Endothelial cell of umbilical vein (primary cell): ENCODE data around the gene SFXN3. TPM values are rescaled to one million over a fixed set of nuclear protein-coding genes. Genes with fewer than 3 reads are reported as not detected.

Source experiments
- BruUV-seq: library from RNA; stranded (reverse); fragments of 400-500 nt; replicated peaks from 2 replicates; lab custom pipeline; 2021; lab: Mats Ljungman, UMichigan
- CTCF ChIA-PET: fragments of 300-600, 350-600 bp; sonication (Branson Sonifier 250); formaldehyde crosslinking; loops from one replicate; lab custom pipeline; 2021; ENCODE audit warnings: antibody characterized with exemption, inconsistent platforms; lab: Charles Lee
- POLR2A ChIA-PET: fragments of 300-600, 350-600 bp; sonication (Branson Sonifier 250); formaldehyde crosslinking; loops from one replicate; lab custom pipeline; 2021; ENCODE audit warnings: antibody characterized with exemption, inconsistent platforms; lab: Charles Lee
- DNase-seq: peaks from one replicate; pipeline ENCODE4 v3.0.0-alpha.2; 2011; ENCODE audit warnings: low read depth, low spot score
- FAIRE-seq: peaks from 2 replicates; lab custom pipeline; 2011; peaks lifted over from hg19 to GRCh38; lab: Jason Lieb, UNC
- H2AFZ ChIP-seq: 2 replicates; pipeline ENCODE4 v1.6.0; 2012; ENCODE audit warnings: low read depth, low read length, control low read depth, inconsistent platforms
- H3K27ac ChIP-seq: 2 replicates; pipeline ENCODE4 v1.5.1; 2011; ENCODE audit warnings: low read depth, mild to moderate bottlenecking, control low read depth, low read length, moderate library complexity; ENCODE audit not compliant: insufficient read depth
- H3K27me3 ChIP-seq, 2 experiments: 2 replicates each; pipeline versions ENCODE4 v1.6.0 to v1.6.1; 2011; ENCODE audit warnings: low read length in 2 of 2, mixed read lengths in 1 of 2; ENCODE audit not compliant: control insufficient read depth in 2 of 2, insufficient read depth in 2 of 2
- H3K36me3 ChIP-seq, 2 experiments: 2 replicates in 1 of 2; 3 replicates in 1 of 2; pipeline ENCODE4 v1.5.1; 2011; ENCODE audit warnings: low read length in 2 of 2, mild to moderate bottlenecking in 1 of 2, moderate library complexity in 1 of 2; ENCODE audit not compliant: control insufficient read depth in 2 of 2, insufficient read depth in 2 of 2; ENCODE audit errors: extremely low read depth in 1 of 2
- H3K4me1 ChIP-seq: 3 replicates; pipeline ENCODE4 v1.5.1; 2011; ENCODE audit warnings: mild to moderate bottlenecking, low read length; ENCODE audit not compliant: control insufficient read depth, insufficient read depth; ENCODE audit errors: extremely low read depth
- H3K4me2 ChIP-seq: 2 replicates; pipeline ENCODE4 v1.6.1; 2011; ENCODE audit warnings: low read length, control low read depth, mixed read lengths; ENCODE audit not compliant: insufficient read depth
- H3K4me3 ChIP-seq, 3 experiments: fragments of 200-600 bp in 1 of 3; sonication (generic), shearing (Covaris generic) in 1 of 3; replicated peaks in 1 of 3; 2 replicates each; pipeline ENCODE4 v1.5.1; 2011 to 2016; ENCODE audit warnings: control low read depth in 3 of 3, low read length in 3 of 3, mild to moderate bottlenecking in 2 of 3, inconsistent platforms in 1 of 3, low read depth in 1 of 3, moderate library complexity in 1 of 3; ENCODE audit not compliant: insufficient read depth in 1 of 3
- H3K79me2 ChIP-seq: 2 replicates; pipeline ENCODE4 v1.6.0; 2012; ENCODE audit warnings: low read length, inconsistent platforms; ENCODE audit not compliant: control insufficient read depth, insufficient read depth
- H3K9ac ChIP-seq: replicated peaks from 2 replicates; pipeline ENCODE3; 2011; ENCODE audit warnings: low read length, control low read depth; ENCODE audit not compliant: insufficient read depth; ENCODE audit errors: extremely low read depth
- H3K9me1 ChIP-seq: replicated peaks from 3 replicates; pipeline ENCODE4 v1.6.0; 2011; ENCODE audit warnings: mild to moderate bottlenecking, low read length; ENCODE audit not compliant: control insufficient read depth, insufficient read depth; ENCODE audit errors: extremely low read depth
- H3K9me3 ChIP-seq: replicated peaks from 2 replicates; pipeline ENCODE4 v1.5.1; 2012; ENCODE audit warnings: low read length, inconsistent platforms; ENCODE audit not compliant: control insufficient read depth, insufficient read depth
- H4K20me1 ChIP-seq: replicated peaks from 2 replicates; pipeline ENCODE3; 2011; ENCODE audit warnings: mild to moderate bottlenecking, low read length; ENCODE audit not compliant: control insufficient read depth, insufficient read depth; ENCODE audit errors: extremely low read depth
- EZH2 ChIP-seq: IDR thresholded peaks from 2 replicates; pipeline ENCODE4 v1.6.1; 2012; ENCODE audit warnings: borderline replicate concordance, low read depth, mild to moderate bottlenecking, moderate library complexity, low read length, inconsistent platforms; ENCODE audit not compliant: severe bottlenecking
- FOS ChIP-seq: IDR thresholded peaks from 2 replicates; pipeline ENCODE4 v1.6.1; 2011; ENCODE audit warnings: mild to moderate bottlenecking, low read length, moderate library complexity, borderline replicate concordance; ENCODE audit not compliant: insufficient read depth
- GATA2 ChIP-seq: IDR thresholded peaks from 2 replicates; pipeline ENCODE4 v1.7.0; 2011; ENCODE audit warnings: low read depth, mild to moderate bottlenecking, moderate library complexity, mixed read lengths, low read length; ENCODE audit not compliant: insufficient read length, insufficient read depth
- JUN ChIP-seq: IDR thresholded peaks from 2 replicates; pipeline ENCODE4 v1.6.1; 2011; ENCODE audit warnings: borderline replicate concordance, low read depth; ENCODE audit not compliant: insufficient read length, insufficient read depth
- MYC ChIP-seq: IDR thresholded peaks from one replicate; pipeline ENCODE4 v1.6.1; 2011; ENCODE audit warnings: mild to moderate bottlenecking, low read depth, low read length
- POLR2A ChIP-seq: IDR thresholded peaks from 2 replicates; pipeline ENCODE4 v1.6.1; 2012; ENCODE audit warnings: low read depth, mild to moderate bottlenecking, control low read depth, low read length
- POLR2AphosphoS5 ChIP-seq: IDR thresholded peaks from 2 replicates; pipeline ENCODE4 v1.6.1; 2012; ENCODE audit warnings: low read depth, mild to moderate bottlenecking, control low read depth, low read length, moderate library complexity; ENCODE audit not compliant: insufficient read depth
- dilution Hi-C: fragments of 300-500 bp; cut with MboI; formaldehyde crosslinking; loops from one replicate; pipeline ENCODE4 v1.15.0; 2019; ENCODE audit warnings: low sequenced_read_pairs; ENCODE audit not compliant: extremely low pct_ligation_motif_present
- intact Hi-C: fragments of 100-400 bp; cut with micrococcal nuclease; formaldehyde crosslinking; loops from one replicate; pipeline ENCODE4 v1.10.0; 2022
- polyA plus RNA-seq, 4 experiments: library from polyadenylated mRNA; depleted of rRNA in 3 of 4; stranded (reverse) in 3 of 4; unstranded in 1 of 4; fragments of >200 nt; gene quantifications; 2 replicates each; pipeline versions ENCODE4 v1.2.1 to v1.2.3, GENCODE V29; 2011 to 2012; ENCODE audit warnings: missing spikeins in 1 of 4
- total RNA-seq: library from RNA; stranded (reverse); gene quantifications from 2 replicates; pipeline ENCODE4 v1.2.3, GENCODE V29; 2021
- TF ChIP-seq, protein P1 (sequence below), 2 donors: IDR thresholded peaks; 1 replicate in 1 of 2; 2 replicates in 1 of 2; pipeline ENCODE4 v1.5.1; 2011; ENCODE audit warnings: low read length in 2 of 2, mild to moderate bottlenecking in 2 of 2, moderate library complexity in 2 of 2, control low read depth in 1 of 2, inconsistent platforms in 1 of 2, low read depth in 1 of 2; ENCODE audit not compliant: insufficient read depth in 1 of 2; ENCODE audit errors: extremely low read depth in 1 of 2
- TF ChIP-seq, protein P2 (sequence below): IDR thresholded peaks from 2 replicates; pipeline ENCODE4 v1.6.1; 2011; ENCODE audit not compliant: insufficient read depth, insufficient read length

The SFXN3 gene
- total and polyA plus RNA-seq, 2 donors (not counting 3 experiments of a cell fraction or from before 2014, with no cell fraction given): 83.1 to 117 TPM

DNA sequence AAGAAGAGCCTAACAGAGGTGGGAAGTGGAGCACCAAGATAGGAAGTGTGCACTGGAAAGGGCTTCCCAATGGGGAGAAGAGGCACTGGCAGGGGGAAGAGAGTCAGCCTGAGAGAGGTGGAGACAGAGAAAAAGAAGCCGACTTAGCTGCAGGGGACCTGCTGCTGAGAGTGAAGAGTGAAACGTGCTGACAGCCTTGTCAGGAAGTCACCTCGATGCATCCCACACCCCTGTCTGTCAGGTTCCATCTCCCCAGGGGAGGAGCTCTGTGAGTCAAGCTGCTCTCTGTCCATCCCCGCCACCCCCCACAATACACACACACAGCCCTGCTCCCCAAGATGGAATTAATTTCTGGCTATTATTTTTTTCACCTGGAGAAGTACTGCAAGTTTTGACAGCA lies 44.7 kb downstream of the SFXN3 start:
- ChIA-PET POLR2A (no interaction called here), CTCF (interaction anchor here (0.8 to 3.8 kb wide), 8 partner anchors 8 to 86 kb away, joined by 4 to 27 read pairs (median 5); no protein-coding TSS in a partner anchor)
- H3K79me2 ChIP-seq: no peaks in the 10 kb centered on the region
- H3K4me1 ChIP-seq: no peaks in the 10 kb centered on the region
- BruUV-seq: no TSS peak
- dilution Hi-C loops: no loop called here
- no peak overlapping the region for H3K27ac ChIP-seq
- no peak overlapping the region for H2AFZ ChIP-seq
- TF ChIP-seq FOS (no peak), POLR2AphosphoS5 (no peak), MYC (no peak), GATA2 (no peak), JUN (no peak), POLR2A (no peak), EZH2 (no peak)
- TF ChIP-seq, protein P1, sequence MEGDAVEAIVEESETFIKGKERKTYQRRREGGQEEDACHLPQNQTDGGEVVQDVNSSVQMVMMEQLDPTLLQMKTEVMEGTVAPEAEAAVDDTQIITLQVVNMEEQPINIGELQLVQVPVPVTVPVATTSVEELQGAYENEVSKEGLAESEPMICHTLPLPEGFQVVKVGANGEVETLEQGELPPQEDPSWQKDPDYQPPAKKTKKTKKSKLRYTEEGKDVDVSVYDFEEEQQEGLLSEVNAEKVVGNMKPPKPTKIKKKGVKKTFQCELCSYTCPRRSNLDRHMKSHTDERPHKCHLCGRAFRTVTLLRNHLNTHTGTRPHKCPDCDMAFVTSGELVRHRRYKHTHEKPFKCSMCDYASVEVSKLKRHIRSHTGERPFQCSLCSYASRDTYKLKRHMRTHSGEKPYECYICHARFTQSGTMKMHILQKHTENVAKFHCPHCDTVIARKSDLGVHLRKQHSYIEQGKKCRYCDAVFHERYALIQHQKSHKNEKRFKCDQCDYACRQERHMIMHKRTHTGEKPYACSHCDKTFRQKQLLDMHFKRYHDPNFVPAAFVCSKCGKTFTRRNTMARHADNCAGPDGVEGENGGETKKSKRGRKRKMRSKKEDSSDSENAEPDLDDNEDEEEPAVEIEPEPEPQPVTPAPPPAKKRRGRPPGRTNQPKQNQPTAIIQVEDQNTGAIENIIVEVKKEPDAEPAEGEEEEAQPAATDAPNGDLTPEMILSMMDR (IDR thresholded peaks at IDR 0.05; ENCODE audit: extremely low read depth in 1 of 2, insufficient read depth in 1 of 2, low read depth in 1 of 2, low read length in 2 of 2): no peak
- TF ChIP-seq, protein P2, sequence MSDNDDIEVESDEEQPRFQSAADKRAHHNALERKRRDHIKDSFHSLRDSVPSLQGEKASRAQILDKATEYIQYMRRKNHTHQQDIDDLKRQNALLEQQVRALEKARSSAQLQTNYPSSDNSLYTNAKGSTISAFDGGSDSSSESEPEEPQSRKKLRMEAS: no peak
- no peaks in the 10 kb centered on the region for H3K36me3 ChIP-seq
- H3K9me1 ChIP-seq: no peaks in the 10 kb centered on the region
- no peaks in the 10 kb centered on the region for H4K20me1 ChIP-seq
- peaks cover 15 to 29% of the 10 kb centered on the region in 2 experiments for H3K27me3 ChIP-seq
- H3K4me2 ChIP-seq: no peak overlapping the region
- no peak overlapping the region for H3K9ac ChIP-seq
- no peak for FAIRE-seq
- H3K4me3 ChIP-seq: no peak overlapping the region
- intact Hi-C loops: no loop called here
- no peaks in the 10 kb centered on the region for H3K9me3 ChIP-seq
- DNase-seq: no peak
